RWPE1 (cell line): ENCODE data around the gene TCF7L1.

Source experiments
- CTCF ChIA-PET: fragments of 350-600 bp; sonication (Branson Sonifier 250); formaldehyde crosslinking; extraction: SDS; loops from one replicate; lab custom pipeline; 2021; lab: Yijun Ruan, JAX
- POLR2A ChIA-PET: fragments of 400-600 bp; formaldehyde crosslinking; extraction: SDS; loops from one replicate; lab custom pipeline; 2020; ENCODE audit warnings: antibody characterized with exemption; ENCODE audit not compliant: low non-redundant PET; lab: Yijun Ruan, JAX
- DNase-seq: peaks from one replicate; pipeline ENCODE4 v3.0.0; 2012; ENCODE audit warnings: low spot score
- H3K27ac ChIP-seq: fragments of 450-650 bp; 2 replicates; pipeline ENCODE4 v1.5.1; 2017
- TF ChIP-seq, protein P1 (sequence below): fragments of 450-650 bp; conservative IDR thresholded peaks from 2 replicates; pipeline ENCODE4 v1.5.1; 2017; ENCODE audit warnings: low read depth, mild to moderate bottlenecking

The TCF7L1 gene

DNA sequence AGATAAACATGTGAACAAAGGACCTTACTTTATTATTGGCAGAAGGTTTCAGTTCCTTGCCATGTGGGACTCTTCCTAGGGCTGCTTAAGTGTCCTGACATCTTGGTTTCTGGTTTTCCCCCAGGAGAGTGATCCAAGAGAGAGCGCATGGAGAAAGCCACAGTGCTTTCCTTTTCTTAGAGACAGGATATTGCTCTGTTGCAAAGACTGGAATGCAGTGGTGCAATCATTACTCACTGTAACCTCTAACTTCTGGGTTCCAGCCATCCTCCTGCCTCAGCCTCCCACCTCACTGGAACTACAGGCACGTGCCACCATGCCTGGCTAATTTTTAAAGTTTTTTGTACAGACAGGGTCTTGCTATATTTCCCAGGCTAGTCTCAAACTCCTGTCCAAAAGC, 38.1 kb upstream of the TCF7L1 start:
- CTCF ChIA-PET, result interaction anchor here (0.6 kb wide), 1 partner anchor 99 kb away, joined by 3 read pairs; no protein-coding TSS in a partner anchor
- POLR2A ChIA-PET, result no interaction called here
- H3K27ac ChIP-seq, result no peak overlapping the region
- no peak for DNase-seq
- TF ChIP-seq, protein P1, sequence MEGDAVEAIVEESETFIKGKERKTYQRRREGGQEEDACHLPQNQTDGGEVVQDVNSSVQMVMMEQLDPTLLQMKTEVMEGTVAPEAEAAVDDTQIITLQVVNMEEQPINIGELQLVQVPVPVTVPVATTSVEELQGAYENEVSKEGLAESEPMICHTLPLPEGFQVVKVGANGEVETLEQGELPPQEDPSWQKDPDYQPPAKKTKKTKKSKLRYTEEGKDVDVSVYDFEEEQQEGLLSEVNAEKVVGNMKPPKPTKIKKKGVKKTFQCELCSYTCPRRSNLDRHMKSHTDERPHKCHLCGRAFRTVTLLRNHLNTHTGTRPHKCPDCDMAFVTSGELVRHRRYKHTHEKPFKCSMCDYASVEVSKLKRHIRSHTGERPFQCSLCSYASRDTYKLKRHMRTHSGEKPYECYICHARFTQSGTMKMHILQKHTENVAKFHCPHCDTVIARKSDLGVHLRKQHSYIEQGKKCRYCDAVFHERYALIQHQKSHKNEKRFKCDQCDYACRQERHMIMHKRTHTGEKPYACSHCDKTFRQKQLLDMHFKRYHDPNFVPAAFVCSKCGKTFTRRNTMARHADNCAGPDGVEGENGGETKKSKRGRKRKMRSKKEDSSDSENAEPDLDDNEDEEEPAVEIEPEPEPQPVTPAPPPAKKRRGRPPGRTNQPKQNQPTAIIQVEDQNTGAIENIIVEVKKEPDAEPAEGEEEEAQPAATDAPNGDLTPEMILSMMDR, result no peak

DNA sequence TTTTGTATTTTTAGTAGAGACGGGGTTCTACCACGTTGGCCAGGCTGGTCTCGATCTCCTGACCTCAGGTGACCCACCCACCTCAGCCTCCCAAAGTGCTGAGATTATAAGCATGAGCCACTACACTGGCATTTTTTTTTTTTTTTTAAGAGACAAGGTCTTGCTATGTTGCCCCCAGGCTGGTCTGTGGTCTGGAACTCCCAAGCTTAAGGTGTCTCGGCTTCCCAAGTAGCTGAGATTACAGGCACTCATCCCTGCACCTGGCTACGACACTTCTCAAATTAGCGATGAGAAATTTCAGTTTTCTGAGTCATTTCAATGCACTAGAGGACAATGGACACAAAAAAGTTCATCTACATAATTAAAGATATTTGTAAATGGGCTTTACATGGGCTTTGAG, 36.6 kb upstream of the TCF7L1 start:
- TF ChIP-seq, protein P1, result no peak
- ChIA-PET CTCF (no interaction called here), POLR2A (no interaction called here)
- H3K27ac ChIP-seq, result no peak overlapping the region
- no peak for DNase-seq

DNA sequence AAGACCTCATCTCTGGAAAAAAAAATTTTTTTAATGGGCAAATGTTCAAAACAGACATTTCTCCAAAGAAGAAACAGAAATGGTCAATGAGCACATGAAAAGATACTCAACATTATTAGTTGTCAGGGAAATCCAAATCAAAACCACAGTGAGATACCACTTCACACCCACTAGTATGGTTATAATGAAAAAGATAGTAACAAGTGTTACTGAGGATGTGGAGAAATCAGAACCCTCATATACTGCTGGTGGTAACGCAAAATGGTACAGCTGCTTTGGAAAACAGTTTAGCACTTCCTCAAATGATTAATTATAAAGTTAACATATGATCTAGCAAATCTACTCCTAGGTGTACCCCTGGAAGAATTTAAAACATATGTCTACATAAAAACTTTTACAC, 29.0 kb upstream of the TCF7L1 start:
- CTCF ChIA-PET, result no interaction called here

DNA sequence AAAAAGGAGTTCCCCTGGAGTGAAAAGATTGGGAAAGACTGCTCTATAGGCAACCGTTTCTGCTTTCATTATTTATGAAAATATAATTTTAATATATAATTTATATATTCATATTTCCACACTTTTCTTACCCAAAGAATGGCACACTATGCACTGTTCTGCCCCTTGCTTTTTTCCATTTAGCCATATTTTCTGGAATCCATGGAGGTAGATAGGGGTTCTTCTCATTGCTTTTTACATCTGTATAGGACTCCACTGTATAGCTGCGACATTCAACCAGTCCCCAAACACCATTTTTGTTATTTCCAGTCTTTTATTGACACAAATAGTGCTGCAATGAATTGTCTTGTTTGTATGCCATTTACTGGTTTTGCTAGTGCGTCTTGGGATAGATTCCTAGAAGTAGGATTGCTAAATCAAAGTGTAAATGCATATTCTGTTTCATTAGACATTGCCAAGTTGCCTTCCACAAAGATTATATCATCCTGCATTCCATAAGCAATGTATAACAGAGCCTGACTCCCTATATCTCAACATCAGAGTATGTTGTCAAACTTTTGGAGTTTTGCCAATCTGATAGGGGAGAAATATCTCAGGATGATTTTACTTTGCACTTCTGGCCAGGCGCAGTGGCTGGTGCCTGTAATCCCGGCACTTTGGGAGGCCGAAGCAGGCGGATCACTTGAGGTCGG, 26.6 kb upstream of the TCF7L1 start:
- CTCF ChIA-PET, result no interaction called here
- TF ChIP-seq, protein P1, result no peak
- H3K27ac ChIP-seq, result no peak overlapping the region
- POLR2A ChIA-PET, result interaction anchor here (0.7 kb wide), 1 partner anchor 769 kb away, joined by 3 read pairs; no protein-coding TSS in a partner anchor
- DNase-seq, result peak; percentile 59

More for the DNA sequence above, 29.0 kb upstream of the TCF7L1 start:
- H3K27ac ChIP-seq, result no peak overlapping the region
- no peak for DNase-seq
- TF ChIP-seq, protein P1, result no peak
- POLR2A ChIA-PET, result no interaction called here

DNA sequence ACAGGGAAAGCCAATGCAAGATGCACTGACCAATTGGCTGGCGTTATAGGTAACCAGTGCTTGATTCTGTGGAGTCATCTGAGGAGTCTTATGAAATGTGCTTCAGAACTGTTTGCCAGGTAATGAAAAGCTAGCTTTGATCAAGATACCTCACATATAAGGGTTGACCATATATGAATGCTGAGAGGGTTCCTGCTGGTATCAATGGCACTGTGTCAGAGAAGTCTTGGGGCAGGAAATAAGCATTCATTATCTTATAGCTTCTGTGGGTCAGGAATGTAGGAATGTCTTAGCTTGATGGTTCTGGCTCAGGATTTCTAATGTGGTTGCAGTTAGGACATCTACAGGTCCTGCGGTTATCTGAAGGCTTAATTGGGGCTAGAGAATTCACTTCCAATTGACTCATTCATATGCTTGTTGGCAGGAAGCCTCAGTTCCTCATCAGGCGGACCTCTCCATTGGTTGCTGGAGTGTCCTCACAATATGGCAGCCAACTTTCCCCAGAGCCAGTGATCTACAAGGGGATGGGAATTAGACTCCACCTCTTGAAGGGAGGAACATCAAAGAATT, 22.1 kb upstream of the TCF7L1 start:
- TF ChIP-seq, protein P1, result no peak
- no peak for DNase-seq
- H3K27ac ChIP-seq, result no peak overlapping the region
- CTCF ChIA-PET, result no interaction called here
- POLR2A ChIA-PET, result no interaction called here

DNA sequence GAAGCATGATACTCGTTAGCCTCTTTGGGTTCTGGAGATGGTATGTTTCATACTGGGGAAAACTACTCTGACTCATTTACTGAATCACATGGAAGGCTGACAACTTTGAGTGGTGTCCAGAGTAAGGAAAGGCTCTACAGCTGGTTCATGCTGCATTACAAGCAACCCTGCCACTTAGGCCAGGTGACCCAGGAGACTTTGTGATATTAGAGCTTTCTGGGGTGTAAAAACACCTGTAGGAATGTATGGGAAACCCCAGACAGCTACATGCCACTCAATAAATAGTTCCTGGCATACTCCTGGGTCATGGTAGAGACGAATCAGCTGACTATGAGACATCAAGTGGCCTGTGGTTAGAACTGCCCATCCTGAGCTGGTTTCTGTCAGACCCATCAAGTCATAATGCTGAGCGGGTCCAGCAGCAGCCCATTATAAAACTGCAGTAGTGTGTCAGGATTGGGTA, 21.3 kb upstream of the TCF7L1 start:
- TF ChIP-seq, protein P1, result no peak
- no peak overlapping the region for H3K27ac ChIP-seq
- ChIA-PET CTCF (interaction anchor here (1.1 kb wide), 1 partner anchor 188 kb away, joined by 3 read pairs; no protein-coding TSS in a partner anchor), POLR2A (no interaction called here)
- DNase-seq, result no peak
